Psoas muscle (tissue), 8 donors: ENCODE data around the gene METTL26. TPM values are rescaled to one million over a fixed set of nuclear protein-coding genes. Genes with fewer than 3 reads are reported as not detected.

ENCODE experiments used
- ATAC-seq, 4 donors: fragments of 200-7000 bp; cut with Tn5 transposase; one replicate each; pipeline ENCODE4 v1.9.1; 2020; ENCODE audit warnings: moderate library complexity in 3 of 4, mild to moderate bottlenecking in 2 of 4
- DNase-seq, 2 donors: peaks; one replicate each; pipeline ENCODE4 v3.0.0-alpha.2; 2020
- H3K27ac ChIP-seq: fragments of 200-600 bp; one replicate; pipeline ENCODE4 v1.8.0; 2022
- H3K27me3 ChIP-seq, 3 donors: fragments of 200-600 bp in 1 of 3; one replicate each; pipeline versions ENCODE4 v1.6.1 to v1.8.0; 2013 to 2022; ENCODE audit warnings: low read length in 2 of 3, mild to moderate bottlenecking in 2 of 3, moderate library complexity in 1 of 3; ENCODE audit not compliant: insufficient read depth in 3 of 3
- H3K36me3 ChIP-seq, 2 donors: fragments of 200-600 bp in 1 of 2; one replicate each; pipeline versions ENCODE4 v1.6.1 to v1.8.0; 2013 to 2022; ENCODE audit warnings: low read depth in 1 of 2, mild to moderate bottlenecking in 1 of 2, moderate library complexity in 1 of 2; ENCODE audit not compliant: insufficient read depth in 1 of 2
- H3K4me1 ChIP-seq: fragments of 200-600 bp; one replicate; pipeline ENCODE4 v1.8.0; 2022
- H3K4me3 ChIP-seq: fragments of 200-600 bp; one replicate; pipeline ENCODE4 v1.8.0; 2022; ENCODE audit warnings: mild to moderate bottlenecking
- H3K9me3 ChIP-seq: fragments of 200-600 bp; one replicate; pipeline ENCODE4 v1.8.0; 2022
- CTCF ChIP-seq: fragments of 200-600 bp; IDR thresholded peaks from one replicate; pipeline ENCODE4 v1.8.0; 2022; ENCODE audit warnings: antibody characterized with exemption
- WGBS, 3 donors: extraction: QIAGEN DNeasy Blood & Tissue Kit; methylation state at CpG; one replicate each; pipeline versions ENCODE4 v1.1.6 to v1.1.7; 2013; 5-methylcytosine and 5-hydroxymethylcytosine counted together
- intact Hi-C, 2 donors: fragments of 100-400 bp; cut with DNase I; formaldehyde crosslinking; loops; one replicate each; pipeline versions ENCODE4 v1.11.0 to v1.14.2; 2022
- polyA plus RNA-seq, 3 donors: library from polyadenylated mRNA; stranded (reverse); fragments of 200-250 nt; gene quantifications; one replicate each; pipeline ENCODE4 v1.2.3, GENCODE V29; 2013
- total RNA-seq, 4 donors: library from RNA; stranded (reverse); fragmentation: NEBNext Ultra II Directional in 2 of 4; extraction: Animal tissue kit (Norgen Biotek cat#: 25700) in 2 of 4; gene quantifications; one replicate each; pipeline versions ENCODE4 v1.2.1 to v1.2.4, GENCODE V29; 2021 to 2023
- donor health status: healthy with polysubstance abuse.
- donor health status: DM: no; HTN: no; CAD: no; lungs with moderate emphysema.
- donor health status: Bipolar disorder and iron deficiency.
- donor health status: healthy.
- donor health status: DM: yes; HTN: yes; CAD: no.
- donor health status: DM: no; HTN: no; CAD: no.
- donor health status: DM: no; HTN: no; CAD: no.
- donor health status: DM: yes; HTN: yes; CAD: no.

METTL26 gene
- total and polyA plus RNA-seq, 7 donors: 42.4 to 97.8 (median 55.6) TPM

- DNase-seq: peak; percentile 59 to 89
- WGBS, 3 donors: 56 to 73% (median 58%) methylated on average over 48 to 50 of the region's 50 CpGs
- intact Hi-C loops: loop anchor here in 1 of 2 donors (5.0 kb wide), 1 partner anchor 35 kb away; the partner anchor contains the start of gene RAB40C
- ATAC-seq: peak; percentile 63 to 78 (median 73)
- H3K36me3 ChIP-seq: peaks cover 0 to 33% of the 10 kb centered on the region in 2 donors
- no peak overlapping the region for H3K4me3 ChIP-seq
- H3K4me1 ChIP-seq: peaks cover 25% of the 10 kb centered on the region
- no peaks in the 10 kb centered on the region for H3K27me3 ChIP-seq
- H3K27ac ChIP-seq: peak overlapping the region; percentile 68
- H3K9me3 ChIP-seq: no peaks in the 10 kb centered on the region
- TF ChIP-seq CTCF: no peak
Measured at GRCh38 chr16:627454-628239, 8.5 kb downstream of the METTL26 start.

GRCh38 chr16:626787-627453 lies 9.2 kb downstream of the METTL26 start:
- peak; percentile 74 to 80 for DNase-seq
- peak; percentile 68 to 87 (median 76) for ATAC-seq
- WGBS, 3 donors: 71 to 77% (median 74%) methylated on average over 29 of the region's 29 CpGs
- peak overlapping the region; percentile 68 for H3K27ac ChIP-seq
- peaks cover 0 to 33% of the 10 kb centered on the region in 2 donors for H3K36me3 ChIP-seq
- TF ChIP-seq CTCF: no peak
- no peak overlapping the region for H3K4me3 ChIP-seq
- intact Hi-C loops: loop anchor here in 1 of 2 donors (5.0 kb wide), 1 partner anchor 35 kb away; the partner anchor contains the start of gene RAB40C
- peaks cover 25% of the 10 kb centered on the region for H3K4me1 ChIP-seq
- no peaks in the 10 kb centered on the region for H3K27me3 ChIP-seq
- H3K9me3 ChIP-seq: no peaks in the 10 kb centered on the region

GRCh38 chr16:625977-626765 lies 9.9 kb downstream of the METTL26 start:
- H3K27ac ChIP-seq: peak overlapping the region; percentile 68
- DNase-seq: peak in 1 of 2 donors; percentile 13
- 92 to 95% (median 94%) methylated on average over 24 to 35 of the region's 35 CpGs for WGBS, 3 donors

More at GRCh38 chr16:625977-626765, 9.9 kb downstream of the METTL26 start:
- peaks cover 24% of the 10 kb centered on the region for H3K4me1 ChIP-seq
- ATAC-seq: no peak
- H3K36me3 ChIP-seq: peaks cover 0 to 33% of the 10 kb centered on the region in 2 donors
- no peak overlapping the region for H3K4me3 ChIP-seq
- intact Hi-C loops: loop anchor here in 1 of 2 donors (5.0 kb wide), 1 partner anchor 34 kb away; the partner anchor contains the start of gene RAB40C
- no peaks in the 10 kb centered on the region for H3K27me3 ChIP-seq
- TF ChIP-seq CTCF: no peak
- H3K9me3 ChIP-seq: no peaks in the 10 kb centered on the region
